Gastrocnemius medialis (tissue), 4 donors: ENCODE measurements around the gene ADAMTS15.

Source experiments
- CTCF ChIP-seq, 5 experiments: fragments of 450-650 bp in 3 of 5; fragments of 200-600 bp in 2 of 5; sonication (generic) in 2 of 5; IDR thresholded peaks in 4 of 5; conservative IDR thresholded peaks in 1 of 5; 1 replicate in 4 of 5; 2 replicates in 1 of 5; pipeline ENCODE4 v1.5.1; 2016 to 2019; ENCODE audit warnings: antibody characterized with exemption in 5 of 5, mild to moderate bottlenecking in 3 of 5, moderate library complexity in 3 of 5
- POLR2A ChIP-seq, 2 donors: fragments of 450-650 bp; IDR thresholded peaks; one replicate each; pipeline ENCODE4 v1.6.1; 2017; ENCODE audit warnings: antibody characterized with exemption in 2 of 2, mild to moderate bottlenecking in 2 of 2, moderate library complexity in 2 of 2

- TF ChIP-seq CTCF (IDR thresholded peaks at IDR 0.05 in 4 of 5, conservative IDR thresholded peaks at IDR 0.05 in 1 of 5), result no peak
- TF ChIP-seq POLR2A (IDR thresholded peaks at IDR 0.05), result no peak
Measured at GRCh38 chr11:130404727-130405126, 43.7 kb upstream of the ADAMTS15 start.
